DMS79 (cell line): ENCODE measurements around the gene VPS8.
"Not testable (repeated sequence)": the region's sequence is repeated elsewhere in the genome, so short reads cannot be mapped to it uniquely, and the experiment has no call there.

Source experiments
- DNase-seq: peaks from one replicate; lab custom pipeline; 2025; lab: John Stamatoyannopoulos, UW

VPS8 gene

GRCh38 chr3:184918750-184919149, 106.8 kb downstream of the VPS8 start:
- no peak for DNase-seq

- DNase-seq, result no peak
These were observed 107.7 kb downstream of the VPS8 start for GRCh38 chr3:184919651-184920050.

GRCh38 chr3:184924547-184924946, 112.6 kb downstream of the VPS8 start:
- no peak for DNase-seq

GRCh38 chr3:184927796-184928315, 115.9 kb downstream of the VPS8 start:
- peak; percentile 39 for DNase-seq

GRCh38 chr3:184932777-184933176, 120.8 kb downstream of the VPS8 start:
- no peak for DNase-seq

- no peak for DNase-seq
These were observed 125.6 kb downstream of the VPS8 start for GRCh38 chr3:184937611-184938010.

- DNase-seq, result no peak
These were observed 129.4 kb downstream of the VPS8 start for GRCh38 chr3:184941408-184941807.

GRCh38 chr3:184942735-184943134, 130.8 kb downstream of the VPS8 start:
- DNase-seq, result no peak

- no peak for DNase-seq
These were observed 132.3 kb downstream of the VPS8 start for GRCh38 chr3:184944241-184944640.

GRCh38 chr3:184945886-184946625, 134.1 kb downstream of the VPS8 start:
- no peak for DNase-seq

- no peak for DNase-seq
These were observed 135.0 kb downstream of the VPS8 start for GRCh38 chr3:184946917-184947316.

GRCh38 chr3:184949251-184949965, 137.4 kb downstream of the VPS8 start:
- DNase-seq, result no peak

GRCh38 chr3:184950816-184951215, 138.8 kb downstream of the VPS8 start:
- not testable (repeated sequence) for DNase-seq

- DNase-seq, result no peak
These were observed 140.7 kb downstream of the VPS8 start for GRCh38 chr3:184952671-184953070.

- DNase-seq, result no peak
These were observed 141.4 kb downstream of the VPS8 start for GRCh38 chr3:184953401-184953800.

GRCh38 chr3:184954251-184954650, 142.3 kb downstream of the VPS8 start:
- DNase-seq, result no peak

- peak; percentile 48 for DNase-seq
These were observed 142.9 kb downstream of the VPS8 start for GRCh38 chr3:184954851-184955250.

- no peak for DNase-seq
These were observed 153.9 kb downstream of the VPS8 start for GRCh38 chr3:184965639-184966430.

- DNase-seq, result no peak
These were observed 156.1 kb downstream of the VPS8 start for GRCh38 chr3:184968115-184968514.

- no peak for DNase-seq
These were observed 158.2 kb downstream of the VPS8 start for GRCh38 chr3:184970186-184970585.

GRCh38 chr3:184977796-184978195, 165.8 kb downstream of the VPS8 start:
- DNase-seq, result no peak

GRCh38 chr3:184981071-184981470, 169.1 kb downstream of the VPS8 start:
- DNase-seq, result no peak
